Endothelial cell of umbilical vein (primary cell): Measurements from ENCODE around the gene NPM3.

Source experiments
- CTCF ChIP-seq, 2 donors: IDR thresholded peaks; 1 replicate in 1 of 2; 2 replicates in 1 of 2; pipeline ENCODE4 v1.5.1; 2011; ENCODE audit warnings: low read length in 2 of 2, mild to moderate bottlenecking in 2 of 2, moderate library complexity in 2 of 2, control low read depth in 1 of 2, inconsistent platforms in 1 of 2, low read depth in 1 of 2; ENCODE audit not compliant: insufficient read depth in 1 of 2; ENCODE audit errors: extremely low read depth in 1 of 2
- MYC ChIP-seq: IDR thresholded peaks from one replicate; pipeline ENCODE4 v1.6.1; 2011; ENCODE audit warnings: mild to moderate bottlenecking, low read depth, low read length
- POLR2A ChIP-seq: IDR thresholded peaks from 2 replicates; pipeline ENCODE4 v1.6.1; 2012; ENCODE audit warnings: low read depth, mild to moderate bottlenecking, control low read depth, low read length
- POLR2AphosphoS5 ChIP-seq: IDR thresholded peaks from 2 replicates; pipeline ENCODE4 v1.6.1; 2012; ENCODE audit warnings: low read depth, mild to moderate bottlenecking, control low read depth, low read length, moderate library complexity; ENCODE audit not compliant: insufficient read depth

GRCh38 chr10:101774589-101775272 lies 8.5 kb downstream of the NPM3 start:
- TF ChIP-seq POLR2A (no peak), POLR2AphosphoS5 (no peak), CTCF (IDR thresholded peaks at IDR 0.05; ENCODE audit: extremely low read depth in 1 of 2, insufficient read depth in 1 of 2, low read depth in 1 of 2, low read length in 2 of 2) (no peak), MYC (no peak)
